HFFc6 (cell line): Measurements from ENCODE around the gene HERPUD1. TPM values are rescaled to one million over a fixed set of nuclear protein-coding genes. Genes with fewer than 3 reads are reported as not detected.

Experiments
- DNase-seq: peaks from one replicate; pipeline ENCODE4 v3.0.0-alpha.2; 2018
- H3K27ac Mint-ChIP-seq: 2 replicates; pipeline ENCODE4 v1.8.0; 2020; ENCODE audit warnings: mild to moderate bottlenecking, mixed read lengths
- H3K27me3 Mint-ChIP-seq: 2 replicates; pipeline ENCODE4 v1.8.0; 2021; ENCODE audit warnings: mild to moderate bottlenecking, moderate library complexity, mixed read lengths; ENCODE audit not compliant: insufficient read depth
- H3K36me3 Mint-ChIP-seq: 2 replicates; pipeline ENCODE4 v1.8.0; 2021; ENCODE audit warnings: low read depth, mixed read lengths
- H3K4me1 Mint-ChIP-seq: 2 replicates; pipeline ENCODE4 v1.8.0; 2020; ENCODE audit warnings: low read depth, mixed read lengths
- H3K4me3 Mint-ChIP-seq: 2 replicates; pipeline ENCODE4 v1.8.0; 2020; ENCODE audit warnings: mild to moderate bottlenecking, moderate library complexity, mixed read lengths
- H3K9me3 Mint-ChIP-seq: 2 replicates; pipeline ENCODE4 v1.8.0; 2020; ENCODE audit warnings: mild to moderate bottlenecking, mixed read lengths
- CTCF ChIP-seq: fragments of 200-600 bp; sonication (generic); IDR thresholded peaks from 2 replicates; pipeline ENCODE4 v1.5.0; 2021; ENCODE audit warnings: antibody characterized with exemption, mild to moderate bottlenecking
- total RNA-seq, 6 experiments: library from RNA; stranded (reverse); fragmentation: NEBNext Ultra II Directional; extraction: Animal tissue kit (Norgen Biotek cat#: 25700); gene quantifications; 2 replicates in 1 of 6; 3 replicates in 5 of 6; pipeline ENCODE4 v1.2.3, GENCODE V29; 2021

HERPUD1 gene
- total RNA-seq, 6 experiments from 2014 or later: 87.9 to 109 (median 96.9) TPM

DNA sequence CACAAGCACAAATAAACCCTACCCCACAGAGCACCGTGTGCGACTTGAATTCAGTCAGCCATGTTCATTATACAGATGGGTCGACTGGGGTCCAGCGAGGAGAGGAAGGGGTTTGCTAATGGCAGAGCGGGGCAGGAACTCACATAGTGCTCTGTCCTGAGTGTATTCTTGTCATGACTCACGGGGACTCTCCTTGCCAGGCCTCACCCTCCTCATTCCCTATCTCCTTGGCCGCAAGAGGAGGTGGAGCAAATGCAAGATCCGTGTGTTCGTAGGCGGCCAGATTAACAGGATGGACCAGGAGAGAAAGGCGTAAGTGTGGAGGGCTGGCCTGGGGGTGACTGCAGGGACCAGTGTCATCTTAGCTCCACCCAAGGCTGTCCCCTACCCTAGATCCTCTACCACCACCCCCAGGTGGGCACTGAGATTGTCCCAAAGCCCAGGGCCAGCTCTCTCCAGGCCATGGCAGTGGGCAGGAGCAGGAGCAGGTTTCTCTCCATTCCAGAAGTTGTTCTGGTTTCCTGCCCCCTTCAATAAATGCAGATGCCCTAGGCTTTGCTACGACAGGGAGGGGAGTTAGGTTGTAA, 37.5 kb upstream of the HERPUD1 start:
- no peaks in the 10 kb centered on the region for H3K9me3 Mint-ChIP-seq
- H3K27ac Mint-ChIP-seq: no peak overlapping the region
- H3K4me1 Mint-ChIP-seq: no peaks in the 10 kb centered on the region
- no peaks in the 10 kb centered on the region for H3K36me3 Mint-ChIP-seq
- H3K4me3 Mint-ChIP-seq: no peak overlapping the region
- H3K27me3 Mint-ChIP-seq: peaks cover 25% of the 10 kb centered on the region
- no peak for DNase-seq
- no peak for TF ChIP-seq CTCF

DNA sequence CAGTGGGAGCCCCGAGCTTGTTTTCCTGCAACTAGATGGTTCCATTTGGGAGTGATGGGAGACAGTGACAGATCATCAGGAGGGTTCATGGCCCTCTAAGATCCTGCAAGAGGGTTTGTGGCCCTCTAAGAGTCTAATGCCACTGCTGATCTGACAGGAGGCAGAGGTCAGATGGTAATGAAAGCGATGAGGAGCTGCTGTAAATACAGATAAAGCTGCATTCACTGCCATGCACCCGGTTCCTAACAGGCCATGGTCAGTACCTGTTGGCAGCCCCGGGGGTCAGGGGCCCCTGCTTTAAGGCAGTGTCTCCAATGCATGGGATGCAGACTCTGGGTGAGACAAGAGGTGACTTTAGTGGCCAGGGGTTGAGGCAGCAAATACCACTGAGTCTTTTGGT, 36.1 kb upstream of the HERPUD1 start:
- H3K27me3 Mint-ChIP-seq: peaks cover 33% of the 10 kb centered on the region
- no peak for TF ChIP-seq CTCF
- no peaks in the 10 kb centered on the region for H3K4me1 Mint-ChIP-seq
- H3K36me3 Mint-ChIP-seq: no peaks in the 10 kb centered on the region
- DNase-seq: no peak
- no peak overlapping the region for H3K27ac Mint-ChIP-seq
- H3K4me3 Mint-ChIP-seq: no peak overlapping the region
- no peaks in the 10 kb centered on the region for H3K9me3 Mint-ChIP-seq

- no peak for TF ChIP-seq CTCF
- H3K4me3 Mint-ChIP-seq: no peak overlapping the region
These were observed 35.7 kb upstream of the HERPUD1 start for GRCh38 chr16:56896244-56896643.

DNA sequence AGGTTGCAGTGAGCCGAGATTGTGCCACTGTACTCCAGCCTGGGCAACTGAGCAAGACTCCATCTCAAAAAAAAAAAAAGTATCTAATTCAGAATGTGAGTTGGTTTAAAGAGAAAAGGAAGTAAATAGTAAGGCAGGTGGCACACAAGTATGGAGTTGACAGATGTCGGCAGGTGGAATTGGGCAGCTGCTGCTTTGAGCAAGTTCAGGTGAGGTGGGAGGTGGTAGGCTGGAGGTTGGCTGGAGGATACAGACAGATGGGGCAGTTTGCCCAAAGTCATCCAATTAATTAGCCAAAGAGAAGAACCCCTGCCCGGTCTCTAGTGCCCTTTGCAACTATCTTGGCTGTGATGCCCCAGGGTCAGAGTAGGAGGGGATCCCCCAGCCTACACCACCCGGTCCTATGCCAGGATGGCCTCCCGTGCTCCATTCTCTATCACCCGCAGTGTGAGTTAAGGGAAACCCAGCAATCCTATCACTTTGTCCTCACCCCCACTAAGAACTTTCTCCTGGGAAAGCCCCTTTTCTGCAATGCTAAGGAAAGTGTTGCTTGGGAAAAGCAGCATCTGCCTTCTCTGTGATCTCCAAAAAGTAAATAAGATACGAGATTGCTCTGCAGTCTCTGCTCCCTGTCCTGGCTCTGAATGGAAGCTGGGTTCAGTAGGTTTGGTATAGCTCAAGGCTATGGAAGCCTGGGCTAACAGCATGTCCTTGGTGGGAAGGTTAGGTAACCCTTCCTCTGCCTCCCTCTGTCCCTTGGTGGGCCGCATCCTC, 34.7 kb upstream of the HERPUD1 start:
- no peak for TF ChIP-seq CTCF
- H3K36me3 Mint-ChIP-seq: no peaks in the 10 kb centered on the region
- H3K27ac Mint-ChIP-seq: no peak overlapping the region
- no peaks in the 10 kb centered on the region for H3K4me1 Mint-ChIP-seq
- H3K27me3 Mint-ChIP-seq: peaks cover 24% of the 10 kb centered on the region
- no peak for DNase-seq
- H3K9me3 Mint-ChIP-seq: no peaks in the 10 kb centered on the region
- H3K4me3 Mint-ChIP-seq: no peak overlapping the region

More at GRCh38 chr16:56896244-56896643, 35.7 kb upstream of the HERPUD1 start:
- Mint-ChIP-seq H3K36me3 (no peaks in the 10 kb centered on the region), H3K27ac (no peak overlapping the region), H3K4me1 (no peaks in the 10 kb centered on the region), H3K9me3 (no peaks in the 10 kb centered on the region), H3K27me3 (peaks cover 28% of the 10 kb centered on the region)
- DNase-seq: no peak

- Mint-ChIP-seq H3K4me1 (no peaks in the 10 kb centered on the region), H3K9me3 (no peaks in the 10 kb centered on the region), H3K27ac (no peak overlapping the region), H3K36me3 (no peaks in the 10 kb centered on the region), H3K27me3 (peaks cover 23% of the 10 kb centered on the region), H3K4me3 (no peak overlapping the region)
- TF ChIP-seq CTCF: no peak
- DNase-seq: no peak
These were observed 33.1 kb upstream of the HERPUD1 start for GRCh38 chr16:56898847-56899246.
